GM12875 (cell line): ENCODE measurements around the gene THADA.
"Not testable (repeated sequence)": the region's sequence is repeated elsewhere in the genome, so short reads cannot be mapped to it uniquely, and the experiment has no call there.

Experiments
- H3K4me3 ChIP-seq: one replicate; pipeline ENCODE4 v1.5.1; 2011; ENCODE audit warnings: low read depth, low read length, control low read depth
- CTCF ChIP-seq: IDR thresholded peaks from 2 replicates; pipeline ENCODE4 v1.5.1; 2011; ENCODE audit warnings: low read depth, mild to moderate bottlenecking, control low read depth, inconsistent platforms, low read length, moderate library complexity, borderline replicate concordance; ENCODE audit not compliant: insufficient read depth

Gene THADA

GRCh38 chr2:43397821-43398220, 198.0 kb downstream of the THADA start:
- H3K4me3 ChIP-seq: no peak overlapping the region
- no peak for TF ChIP-seq CTCF

- H3K4me3 ChIP-seq: no peak overlapping the region
- no peak for TF ChIP-seq CTCF
These were observed 198.4 kb downstream of the THADA start for GRCh38 chr2:43397411-43397810.

- not testable (repeated sequence) for H3K4me3 ChIP-seq
These were observed 199.5 kb downstream of the THADA start for GRCh38 chr2:43396344-43396743.

GRCh38 chr2:43393918-43394317, 201.9 kb downstream of the THADA start:
- no peak overlapping the region for H3K4me3 ChIP-seq
- TF ChIP-seq CTCF: no peak

GRCh38 chr2:43391878-43392215, 204.0 kb downstream of the THADA start:
- no peak for TF ChIP-seq CTCF
- H3K4me3 ChIP-seq: no peak overlapping the region

GRCh38 chr2:43391201-43391877, 204.5 kb downstream of the THADA start:
- H3K4me3 ChIP-seq: no peak overlapping the region
- no peak for TF ChIP-seq CTCF

- no peak for TF ChIP-seq CTCF
- H3K4me3 ChIP-seq: no peak overlapping the region
These were observed 206.0 kb downstream of the THADA start for GRCh38 chr2:43389581-43390466.

- no peak overlapping the region for H3K4me3 ChIP-seq
- no peak for TF ChIP-seq CTCF
These were observed 207.5 kb downstream of the THADA start for GRCh38 chr2:43388371-43388770.
